ENCODE measurements around the gene FHIP2A. TPM values are rescaled to one million over a fixed set of nuclear protein-coding genes. Genes with fewer than 3 reads are reported as not detected.
"Not testable (repeated sequence)": the region's sequence is repeated elsewhere in the genome, so short reads cannot be mapped to it uniquely, and the experiment has no call there.

The FHIP2A gene
- total and polyA plus RNA-seq, 2 experiments from 2014 or later: 6.7 to 11.8 TPM

GRCh38 chr10:114773197-114773532 is 48.4 kb upstream of the FHIP2A start:
- H3K27ac Mint-ChIP-seq: no peak overlapping the region
- Histone ChIP-seq H3K4me3 (no peak overlapping the region), H3K4me1 (ENCODE audit: insufficient read depth) (no peaks in the 10 kb centered on the region), H3K4me2 (no peak overlapping the region), H4K20me1 (replicated peaks; ENCODE audit: insufficient read depth) (no peaks in the 10 kb centered on the region), H3K36me3 (ENCODE audit: insufficient read depth) (no peaks in the 10 kb centered on the region), H3K27me3 (ENCODE audit: insufficient read depth) (peaks cover 18% of the 10 kb centered on the region; the same call in 1 of the 2 replicates), H3K9me2 (ENCODE audit: insufficient read depth) (no peaks in the 10 kb centered on the region), H3K27ac (ENCODE audit: low read depth) (no peak overlapping the region), H3F3A (replicated peaks; ENCODE audit: low read depth) (no peaks in the 10 kb centered on the region; the same call in 1 of the 2 replicates), H3K79me2 (replicated peaks; ENCODE audit: insufficient read depth) (no peaks in the 10 kb centered on the region), H2AFZ (no peak overlapping the region)
- TF ChIP-seq STAT1 (IDR thresholded peaks at IDR 0.05; ENCODE audit: unreplicated experiment): no peak
- TF ChIP-seq EZH2 (IDR thresholded peaks at IDR 0.05; ENCODE audit: low read depth, unreplicated experiment): no peak
- no peak for TF ChIP-seq EZH2phosphoT487 (IDR thresholded peaks at IDR 0.05; ENCODE audit: unreplicated experiment)
- no peak for TF ChIP-seq CTCF (conservative IDR thresholded peaks at IDR 0.05; ENCODE audit: low read depth in 2 of 2)
- no peak for TF ChIP-seq NANOG (IDR thresholded peaks at IDR 0.05; ENCODE audit: borderline replicate concordance)
- no peak for TF ChIP-seq REST (IDR thresholded peaks at IDR 0.05; ENCODE audit: unreplicated experiment)
- TF ChIP-seq ZNF114 (CRISPR knock-in tag; IDR thresholded peaks at IDR 0.05): no peak
- TF ChIP-seq JUNB (IDR thresholded peaks at IDR 0.05; ENCODE audit: unreplicated experiment): no peak
- no peak for TF ChIP-seq ZNF462 (CRISPR knock-in tag; IDR thresholded peaks at IDR 0.05)
- no peaks in the 10 kb centered on the region for H3K9me3 Mint-ChIP-seq
- H3K4me1 Mint-ChIP-seq: no peaks in the 10 kb centered on the region
- peaks cover 8% of the 10 kb centered on the region for H3K27me3 Mint-ChIP-seq (ENCODE audit: insufficient read depth, low read depth, poor library complexity)
- H3K4me3 Mint-ChIP-seq: no peak overlapping the region
- ATAC-seq: no peak
- no peak for DNase-seq (ENCODE audit: low spot score)
- no peaks in the 10 kb centered on the region for H3K36me3 Mint-ChIP-seq (ENCODE audit: low read depth)

- H3K79me2 ChIP-seq (replicated peaks; ENCODE audit: insufficient read depth); H3K4me1 Mint-ChIP-seq; H3F3A ChIP-seq (replicated peaks; ENCODE audit: low read depth); H3K36me3 ChIP-seq (ENCODE audit: insufficient read depth); H3K4me1 ChIP-seq (ENCODE audit: insufficient read depth); H3K36me3 Mint-ChIP-seq (ENCODE audit: low read depth); H3K4me3 Mint-ChIP-seq; H3K9me2 ChIP-seq (ENCODE audit: insufficient read depth); ATAC-seq; H3K4me3 ChIP-seq; H3K9me3 Mint-ChIP-seq; H4K20me1 ChIP-seq (replicated peaks; ENCODE audit: insufficient read depth); H3K27ac Mint-ChIP-seq; H3K27ac ChIP-seq (ENCODE audit: low read depth); H2AFZ ChIP-seq; H3K27me3 Mint-ChIP-seq (ENCODE audit: insufficient read depth, low read depth, poor library complexity); DNase-seq (ENCODE audit: low spot score); H3K4me2 ChIP-seq; H3K27me3 ChIP-seq (ENCODE audit: insufficient read depth): not testable (repeated sequence)
Measured at GRCh38 chr10:114775082-114775481, 46.5 kb upstream of the FHIP2A start.
